Measurements from ENCODE around the gene RAB3IP. TPM values are rescaled to one million over a fixed set of nuclear protein-coding genes. Genes with fewer than 3 reads are reported as not detected.
A peak's percentile ranks its signal among the peaks of the same experiment; 100 is the strongest.

The RAB3IP gene, protein sequence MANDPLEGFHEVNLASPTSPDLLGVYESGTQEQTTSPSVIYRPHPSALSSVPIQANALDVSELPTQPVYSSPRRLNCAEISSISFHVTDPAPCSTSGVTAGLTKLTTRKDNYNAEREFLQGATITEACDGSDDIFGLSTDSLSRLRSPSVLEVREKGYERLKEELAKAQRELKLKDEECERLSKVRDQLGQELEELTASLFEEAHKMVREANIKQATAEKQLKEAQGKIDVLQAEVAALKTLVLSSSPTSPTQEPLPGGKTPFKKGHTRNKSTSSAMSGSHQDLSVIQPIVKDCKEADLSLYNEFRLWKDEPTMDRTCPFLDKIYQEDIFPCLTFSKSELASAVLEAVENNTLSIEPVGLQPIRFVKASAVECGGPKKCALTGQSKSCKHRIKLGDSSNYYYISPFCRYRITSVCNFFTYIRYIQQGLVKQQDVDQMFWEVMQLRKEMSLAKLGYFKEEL
- polyA plus RNA-seq (ENCODE audit: insufficient read depth in 1 of 5, insufficient read length in 5 of 5, low replicate concordance in 1 of 5) = 10 to 100 TPM; 25.6 to 50.6 (median 44.9) TPM
- long read RNA-seq, donor 1, transcript RAB3IP-201 (11 exons, 3,690 nt) = major isoform, 5 of 16 reads
- long read RNA-seq, donor 1, partial matches to known transcripts = 11 of 16 reads
- long read RNA-seq, donor 1, other reads (novel, unspliced or antisense) = 0 of 16 reads
- long read RNA-seq, donor 2, transcript RAB3IP-201 (11 exons, 3,690 nt) = major isoform, 5 of 7 reads
- long read RNA-seq, donor 2, partial matches to known transcripts = 0 of 7 reads
- long read RNA-seq, donor 2, other reads (novel, unspliced or antisense) = 0 of 7 reads
- long read RNA-seq, donor 3, full-length matches to known transcripts = 3 of 3 reads
- long read RNA-seq, donor 3, partial matches to known transcripts = 0 of 3 reads
- long read RNA-seq, donor 3, other reads (novel, unspliced or antisense) = 0 of 3 reads
- long read RNA-seq, donor 4, partial matches to known transcripts = 0 of 6 reads
- long read RNA-seq, donor 4, other reads (novel, unspliced or antisense) = 0 of 6 reads
- long read RNA-seq, donor 5, full-length matches to known transcripts = 12 of 25 reads
- long read RNA-seq, donor 5, partial matches to known transcripts = 13 of 25 reads
- long read RNA-seq, donor 5, other reads (novel, unspliced or antisense) = 0 of 25 reads
- long read RNA-seq, donor 6, partial matches to known transcripts = 0 of 5 reads
- long read RNA-seq, donor 6, other reads (novel, unspliced or antisense) = 0 of 5 reads
- long read RNA-seq, donor 7, transcript RAB3IP-201 (11 exons, 3,690 nt) = major isoform, 6 of 7 reads
- long read RNA-seq, donor 7, partial matches to known transcripts = 0 of 7 reads
- long read RNA-seq, donor 7, other reads (novel, unspliced or antisense) = 0 of 7 reads
- long read RNA-seq, donor 8, partial matches to known transcripts = 0 of 3 reads
- long read RNA-seq, donor 8, other reads (novel, unspliced or antisense) = 0 of 3 reads

DNA sequence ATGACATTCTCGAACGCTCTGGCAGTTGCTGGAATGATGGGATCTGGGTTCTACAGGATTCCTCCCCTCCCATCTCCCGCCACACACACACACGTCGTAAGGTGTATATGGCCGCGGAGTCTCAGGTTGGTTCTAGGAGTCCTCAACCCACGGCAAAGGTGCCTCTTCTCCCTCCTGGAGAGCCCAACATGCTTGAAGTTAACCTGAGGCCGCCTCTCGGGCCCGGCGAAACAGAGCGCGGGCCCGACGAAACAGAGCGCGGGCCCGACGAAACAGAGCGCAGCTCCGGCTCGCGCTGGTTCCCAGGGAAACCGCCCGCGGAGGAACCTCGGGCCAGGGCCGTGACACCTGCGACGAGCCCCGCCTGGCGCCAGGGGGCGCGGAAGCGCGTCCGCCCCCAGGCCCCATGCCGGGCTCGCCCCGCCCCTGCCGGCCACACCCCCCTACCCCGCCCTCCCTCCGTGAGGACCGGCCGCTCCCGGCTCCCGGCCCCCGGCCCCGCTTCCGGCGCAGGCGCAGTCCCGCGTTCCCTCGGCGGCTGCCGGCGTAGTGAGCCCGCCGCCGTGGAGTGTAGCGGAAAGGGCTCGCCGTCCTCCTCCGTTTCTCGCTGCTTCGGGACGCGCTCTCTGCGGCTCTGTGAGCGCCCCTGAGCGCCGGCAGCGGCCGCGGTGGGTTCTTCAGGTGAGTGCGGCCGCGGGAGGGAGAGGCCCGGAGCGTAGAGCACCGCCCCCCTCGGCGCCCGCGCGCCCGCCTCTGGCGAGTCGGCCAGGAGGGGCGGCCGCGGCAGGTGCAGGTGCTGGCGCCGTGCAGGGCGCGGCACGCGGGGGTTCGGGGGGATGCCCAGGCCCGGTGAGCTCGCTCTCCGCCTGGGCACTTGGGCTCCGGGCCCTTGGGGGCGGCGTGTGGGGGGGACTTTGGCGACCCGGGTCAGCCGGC, at the start of gene RAB3IP:
RAB3IP (plus strand) TSS at position 510 of the 936 bp plus-strand sequence. CDS start 16,549 bp downstream, outside the sequence.
- DNase-seq = peak; percentile 86 to 87

DNA sequence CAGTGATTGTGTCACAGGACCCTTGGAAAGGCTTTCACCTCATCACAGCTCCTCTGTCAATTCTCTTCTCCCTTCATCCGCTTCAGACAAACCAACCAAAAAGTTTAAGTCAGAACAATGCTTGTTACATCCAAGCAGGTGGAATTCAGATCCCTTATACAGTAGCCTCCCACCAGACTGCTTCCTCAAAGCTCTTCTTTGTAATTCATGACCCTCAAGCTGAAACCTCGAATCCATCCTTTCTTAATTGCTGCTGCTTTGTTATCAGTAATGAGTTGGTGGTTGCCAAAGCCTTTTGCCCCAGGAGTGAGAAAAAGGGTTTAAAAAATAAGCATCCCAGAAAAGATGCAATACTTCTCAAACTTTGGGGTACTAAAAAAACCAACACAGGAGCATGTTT, 49.0 kb upstream of the RAB3IP start:
- DNase-seq = no peak

DNA sequence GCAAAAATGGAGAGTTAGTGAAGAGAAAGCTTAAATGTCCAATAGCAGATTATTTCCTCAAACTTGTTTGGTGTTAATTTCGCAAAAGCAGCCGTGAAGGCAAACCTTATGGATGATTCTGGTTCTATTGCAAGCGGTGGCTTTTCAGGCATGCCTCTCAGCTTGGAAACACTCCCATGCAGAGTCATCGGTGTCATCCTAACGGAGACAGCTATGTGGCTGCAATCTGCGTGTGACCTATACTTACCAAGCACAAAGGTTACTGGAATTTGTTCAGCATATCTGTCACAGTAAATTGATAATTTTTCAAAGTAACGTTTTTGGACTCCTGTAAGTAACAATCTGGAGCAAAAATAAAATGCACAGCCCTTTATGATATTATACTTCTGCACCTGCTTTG, 44.5 kb upstream of the RAB3IP start:
- no peak for DNase-seq

DNA sequence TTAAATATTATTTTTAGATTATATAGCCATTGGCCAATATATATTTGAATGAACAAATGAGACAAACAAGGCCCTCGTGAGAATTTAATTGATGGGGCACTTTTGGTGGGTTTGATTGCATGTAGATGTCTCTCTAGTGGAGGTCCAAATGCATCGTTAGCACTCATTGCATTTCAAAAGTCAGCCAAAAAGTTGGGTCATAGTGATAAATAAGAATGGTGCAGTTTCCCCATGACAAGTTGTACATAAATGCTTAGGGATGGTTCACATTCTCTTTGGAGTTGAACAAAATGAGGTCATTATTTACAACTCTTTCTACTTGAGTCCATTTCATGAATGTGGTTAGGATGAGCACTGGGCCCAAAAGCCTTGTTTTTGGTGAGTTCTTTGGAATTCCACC, 40.6 kb upstream of the RAB3IP start:
- DNase-seq = no peak

DNA sequence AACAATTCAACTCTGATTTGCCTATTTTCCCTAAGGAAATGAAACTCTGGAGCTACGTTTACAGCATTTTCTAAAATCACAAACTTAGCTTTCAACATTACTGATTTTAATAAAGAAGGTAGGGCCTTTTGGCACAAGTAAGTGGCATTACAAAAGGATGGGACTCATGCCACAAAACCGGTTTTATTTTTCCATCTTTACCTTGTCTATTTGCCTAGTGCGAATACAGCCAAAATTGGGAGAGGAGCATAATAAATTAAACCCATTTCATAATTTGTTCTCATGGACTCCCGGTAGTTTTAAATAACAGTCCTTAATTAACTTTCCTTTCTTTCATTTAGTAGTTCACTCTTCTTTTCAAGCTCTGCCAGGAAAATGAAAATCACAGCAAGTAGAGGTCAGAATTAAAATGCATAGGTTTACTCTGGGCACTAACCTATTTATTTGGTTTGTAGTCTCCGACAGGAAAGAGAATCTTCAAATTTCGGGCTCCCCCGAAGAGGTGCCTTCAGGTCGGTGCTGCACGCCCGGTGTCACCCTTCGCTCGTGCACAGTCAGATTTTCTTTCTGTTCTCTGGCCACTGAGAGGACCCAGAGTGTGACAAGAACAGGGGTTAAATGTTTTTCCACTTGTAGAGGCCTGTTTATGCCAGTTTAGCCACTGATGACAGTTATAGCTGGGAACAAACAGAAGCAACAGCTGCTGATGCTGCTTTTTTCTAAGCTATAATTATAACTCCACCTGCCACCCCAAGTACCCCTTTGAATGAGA, 39.7 kb upstream of the RAB3IP start, which contains the start of gene BEST3:
BEST3 (minus strand) TSS at position 535 of the 772 bp plus-strand sequence. CDS start 1,505 bp downstream, outside the sequence.
- no peak for DNase-seq

DNA sequence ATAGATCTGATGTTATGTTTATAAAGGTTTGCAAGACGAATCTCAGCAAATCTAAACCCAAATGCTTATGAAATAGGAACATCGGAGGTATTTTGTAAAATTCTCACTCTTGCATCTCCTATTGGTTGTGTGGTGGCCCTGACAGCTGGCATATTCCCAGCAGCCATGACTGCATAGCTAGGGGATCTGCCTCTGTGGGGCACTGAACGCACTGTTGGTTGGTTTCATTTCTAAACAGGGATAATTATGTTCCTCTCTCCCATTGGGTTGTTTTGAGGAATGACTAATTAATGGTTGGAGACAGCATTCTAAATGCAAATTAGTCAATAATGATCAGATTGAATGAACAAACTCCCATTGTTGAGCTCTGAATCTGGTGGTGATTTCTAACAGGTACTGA, 36.8 kb upstream of the RAB3IP start:
- no peak for DNase-seq

DNA sequence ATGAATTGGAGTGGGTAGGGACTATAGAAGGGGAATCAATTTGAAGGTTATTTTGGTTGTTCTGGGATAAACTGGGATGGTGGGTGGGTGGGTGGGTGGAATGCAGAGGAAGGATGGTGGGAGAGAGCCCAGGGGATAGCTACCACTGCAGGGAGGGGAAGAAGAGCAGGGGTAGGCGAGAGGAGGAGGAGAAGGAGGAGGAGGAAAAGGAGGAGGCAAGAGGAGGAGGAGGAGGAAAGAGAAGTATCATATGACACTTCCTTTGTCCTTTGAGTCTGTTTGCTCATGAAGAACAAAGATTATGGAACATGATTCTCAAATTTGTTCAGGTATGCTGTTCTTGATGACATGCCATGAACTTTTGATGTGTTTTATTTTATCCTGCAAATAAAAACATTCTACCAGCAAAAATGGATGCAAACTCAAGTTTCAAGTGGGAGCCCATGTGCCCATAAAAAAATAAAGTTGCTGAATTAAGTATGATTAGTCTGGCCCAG, 35.5 kb upstream of the RAB3IP start:
- no peak for DNase-seq

DNA sequence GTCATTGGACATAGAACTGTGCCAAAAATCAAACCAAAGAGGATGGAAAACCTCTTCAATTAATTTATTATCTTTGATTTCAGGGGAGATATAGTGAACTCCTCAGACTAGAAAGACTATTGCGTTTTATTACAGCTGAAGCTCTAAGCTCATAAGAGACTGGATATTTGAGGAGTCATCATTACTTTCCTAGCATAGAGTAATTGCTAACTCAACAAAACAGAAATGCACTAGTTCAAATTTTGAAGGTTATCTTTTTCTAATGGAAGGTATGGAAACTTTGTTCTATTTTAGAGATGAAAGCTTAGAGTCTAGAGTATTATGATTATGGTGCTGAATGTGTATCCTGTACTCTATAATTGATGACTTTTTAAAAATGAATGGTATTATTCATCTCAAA, 34.3 kb upstream of the RAB3IP start:
- DNase-seq = no peak

DNA sequence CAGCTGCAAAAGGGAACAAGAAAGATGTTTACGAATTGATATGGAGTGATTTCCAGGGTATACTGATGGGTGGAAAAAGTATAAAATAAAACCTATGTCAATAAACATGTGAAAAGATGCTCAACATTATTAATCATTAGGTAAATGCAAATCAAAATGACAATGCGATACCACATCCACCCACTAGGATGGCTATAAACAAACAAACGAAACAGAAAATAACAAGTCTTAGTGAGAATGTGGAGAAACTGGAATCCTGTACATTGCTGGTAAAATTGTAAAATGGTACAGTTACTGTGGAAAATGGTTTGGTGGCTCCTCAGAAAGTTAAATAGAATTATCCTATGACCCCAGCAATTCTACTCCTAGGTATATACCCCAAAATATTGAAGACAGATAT, 30.0 kb upstream of the RAB3IP start:
- DNase-seq = no peak

DNA sequence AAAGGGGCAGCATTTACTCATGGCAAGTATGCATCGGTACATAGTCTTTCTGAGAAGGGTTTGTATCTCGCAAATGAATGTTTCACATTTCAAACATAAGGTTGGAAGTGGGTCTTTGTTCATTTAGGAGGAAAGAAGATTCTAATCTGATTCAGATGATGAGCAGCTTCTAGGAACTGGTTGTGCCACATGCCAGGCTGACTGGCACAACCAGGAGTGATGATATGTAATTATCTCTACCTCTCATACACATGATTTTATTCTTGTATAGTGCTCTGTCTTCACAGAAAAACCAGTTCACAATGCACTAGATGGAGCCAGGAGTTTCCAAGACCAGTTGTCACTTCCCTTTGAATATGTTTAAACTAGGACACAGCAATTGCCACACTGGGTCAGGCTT, 25.8 kb upstream of the RAB3IP start:
- DNase-seq = no peak

DNA sequence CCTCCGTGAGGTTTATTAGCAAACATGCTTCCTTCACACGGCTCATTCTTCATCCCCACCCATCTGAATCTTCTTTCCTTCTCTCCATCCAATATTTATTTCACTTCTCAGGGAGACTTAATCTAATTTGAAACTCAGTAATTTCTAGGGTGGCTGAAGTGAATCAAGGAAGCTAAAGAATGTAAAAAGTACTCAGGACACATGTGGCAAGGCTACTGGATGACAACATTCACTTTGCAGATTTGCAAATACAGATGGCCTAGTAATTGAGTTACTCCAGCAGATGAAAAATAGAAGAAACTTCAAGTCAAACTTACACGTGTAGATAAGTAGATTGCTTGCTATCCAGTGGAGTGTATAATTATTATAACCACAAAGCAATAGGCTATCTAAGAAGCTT, 24.1 kb upstream of the RAB3IP start:
- no peak for DNase-seq

DNA sequence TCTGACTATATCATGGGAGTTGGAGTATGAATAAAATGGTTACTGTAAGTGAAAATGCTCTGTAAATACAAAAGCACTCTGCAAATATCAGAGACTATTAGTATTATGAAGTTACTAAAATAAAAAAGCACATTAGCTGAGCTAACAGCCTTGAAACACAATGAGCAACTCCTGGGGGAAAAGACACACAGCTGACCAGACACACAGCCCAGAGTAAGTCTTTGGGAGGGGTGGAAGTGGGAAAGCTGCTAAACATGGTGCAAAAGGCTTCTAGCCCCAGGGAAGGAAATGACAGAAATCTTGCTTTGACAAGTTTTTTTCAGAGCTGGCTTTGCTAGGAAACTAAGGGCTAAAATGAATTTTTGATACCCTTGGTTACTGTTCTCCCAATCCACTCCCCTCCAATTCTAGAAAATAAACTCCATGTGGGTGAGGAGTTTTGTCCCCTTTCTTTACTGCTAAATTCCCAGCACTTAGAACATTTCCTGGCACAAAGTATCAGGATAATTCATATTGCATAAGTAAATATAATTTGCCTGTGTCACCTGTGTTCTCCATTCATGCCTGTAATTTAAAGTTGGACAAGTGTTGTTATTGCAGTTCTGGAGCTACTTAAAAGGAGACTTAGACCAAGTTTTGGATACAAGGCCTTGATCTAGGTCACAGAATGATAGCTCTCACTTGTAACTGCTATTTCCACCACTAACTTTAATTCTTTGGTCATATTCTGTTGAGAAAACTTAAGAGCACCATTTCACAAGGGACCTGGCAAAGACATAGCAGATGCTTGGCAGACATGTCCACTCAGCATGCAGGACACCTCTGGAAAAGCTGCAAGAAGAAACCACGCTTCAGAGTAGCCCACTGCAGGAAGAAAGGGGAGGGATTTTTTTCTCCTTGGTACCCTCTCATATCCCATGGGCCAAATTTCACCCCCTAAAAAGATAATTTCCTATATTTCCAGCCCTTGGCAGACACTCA, 19.0 kb upstream of the RAB3IP start:
- DNase-seq = no peak

DNA sequence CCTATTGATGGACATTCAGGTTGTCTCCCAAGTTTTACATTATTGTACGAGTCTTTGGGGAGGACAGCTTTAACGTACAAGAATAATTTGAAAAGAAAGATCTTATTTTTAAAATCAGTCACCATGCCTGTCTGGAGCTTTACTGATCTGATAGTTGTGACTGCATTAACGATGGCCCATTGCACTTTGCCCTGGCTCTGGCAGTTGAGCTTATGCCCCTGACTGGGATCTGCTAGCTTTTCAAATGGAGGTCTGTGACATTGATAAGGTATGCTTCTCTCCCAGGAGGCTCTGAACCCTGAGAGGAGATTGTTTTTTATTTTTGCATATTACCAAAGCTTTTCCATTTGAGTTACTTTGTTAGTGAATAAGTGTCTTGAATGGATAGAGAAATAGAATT, 17.9 kb upstream of the RAB3IP start:
- no peak for DNase-seq

DNA sequence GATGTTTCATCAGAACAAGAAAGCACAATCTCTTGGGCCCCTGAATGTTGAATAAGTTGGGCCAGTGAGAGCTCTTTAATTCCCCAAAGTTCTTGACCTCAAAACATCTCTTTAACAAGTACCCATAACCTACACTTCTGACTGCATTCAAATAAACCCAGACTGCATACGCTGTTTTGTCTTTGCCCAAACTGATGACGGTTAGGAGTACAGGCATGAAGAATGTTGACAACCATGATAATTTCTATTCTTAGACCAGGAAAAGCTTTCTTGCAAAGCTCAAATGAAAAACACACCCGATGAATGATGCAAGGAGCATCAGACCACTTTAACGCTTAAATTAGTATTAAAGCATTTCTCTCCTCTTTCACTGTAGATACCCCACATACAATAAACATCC, 11.7 kb upstream of the RAB3IP start:
- DNase-seq = no peak

DNA sequence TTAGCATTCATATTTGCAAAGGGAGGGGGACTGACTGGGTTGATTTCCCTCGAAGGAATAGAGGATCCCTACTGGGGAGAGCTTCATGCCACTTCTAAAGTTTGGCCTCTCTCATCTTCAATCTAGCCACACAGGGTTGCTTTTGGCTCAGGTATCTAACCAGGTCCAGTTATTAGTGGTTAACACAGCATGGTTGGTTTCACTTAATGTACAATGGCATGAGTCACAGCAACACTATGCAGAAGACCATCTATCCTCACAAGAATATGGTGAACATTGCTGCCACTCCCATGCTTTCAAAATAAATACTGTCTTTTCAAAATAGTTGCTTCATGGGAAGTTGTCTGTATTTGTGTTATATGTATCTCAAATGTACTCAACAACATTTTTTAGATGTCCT, 6.6 kb upstream of the RAB3IP start:
- DNase-seq = no peak

DNA sequence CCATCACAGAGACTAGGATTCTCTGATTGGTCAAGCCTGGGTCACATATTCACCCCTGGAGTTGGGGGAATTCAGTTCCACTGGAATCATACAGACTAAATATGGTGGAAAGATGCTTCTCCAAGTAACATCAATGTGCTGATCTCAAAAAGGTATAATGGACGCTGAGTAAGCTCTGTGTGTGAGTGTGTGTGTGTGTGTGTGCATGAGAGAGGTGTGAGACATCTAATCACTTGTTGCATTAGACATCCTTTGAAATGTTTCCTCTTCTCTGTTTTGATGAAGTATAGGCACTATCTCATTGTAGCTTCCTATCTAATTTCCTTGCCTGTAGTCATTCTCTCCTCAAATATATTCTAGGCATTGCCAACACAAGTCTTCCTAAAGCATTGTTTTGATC, 5.0 kb upstream of the RAB3IP start:
- DNase-seq = no peak

DNA sequence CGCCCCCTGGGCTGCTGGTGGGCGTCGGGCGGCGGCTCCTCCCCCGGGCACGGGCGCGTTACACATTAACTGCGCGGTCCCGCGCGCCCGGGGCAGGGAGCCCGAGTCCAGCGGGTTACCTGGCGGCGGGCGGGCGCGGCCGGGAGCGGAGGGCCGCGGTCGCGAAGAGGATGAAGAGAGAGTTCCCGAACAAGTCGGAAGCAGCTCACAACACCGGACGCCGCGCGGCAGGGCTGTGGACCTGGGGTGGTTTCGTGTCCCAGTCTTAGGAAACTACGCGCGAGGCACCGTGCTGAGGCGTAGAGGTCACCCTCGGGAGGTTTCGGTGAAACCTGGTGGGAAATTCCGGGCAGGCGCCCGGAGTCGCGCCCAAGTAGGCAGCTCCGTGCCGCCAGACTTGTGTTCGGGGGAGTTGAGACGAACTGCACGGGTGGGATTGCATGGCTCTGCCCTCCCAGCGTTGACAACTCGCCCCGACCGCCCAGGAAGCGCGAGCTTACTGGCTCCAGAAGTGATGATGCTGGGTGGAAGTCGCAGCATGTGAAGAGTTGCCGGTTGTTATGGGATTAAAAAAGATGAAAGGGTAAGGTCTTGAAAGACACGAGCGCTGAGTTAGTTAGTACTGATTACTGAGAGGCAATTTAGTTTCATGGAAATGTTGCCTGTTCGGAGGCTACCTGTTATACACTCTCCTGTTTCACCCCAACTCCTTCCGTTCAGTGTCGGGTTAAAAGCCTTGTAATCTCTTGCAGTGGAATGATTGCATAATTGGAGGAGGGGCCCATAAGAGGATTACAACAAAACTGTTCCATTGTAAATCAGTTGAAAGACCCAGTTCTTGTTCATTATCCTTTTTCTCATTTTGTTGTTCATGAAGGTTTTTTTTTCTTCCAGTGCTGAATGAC, 879 bp downstream of the RAB3IP start:
- peak; percentile 70 to 77 for DNase-seq

Measured in right lung (tissue), 10 donors.